IMR-90 (cell line): Measurements from ENCODE around the gene NFATC1. TPM values are rescaled to one million over a fixed set of nuclear protein-coding genes. Genes with fewer than 3 reads are reported as not detected.
"Not testable (repeated sequence)": the region's sequence is repeated elsewhere in the genome, so short reads cannot be mapped to it uniquely, and the experiment has no call there.

Experiments used
- ATAC-seq: fragments of 200-7000 bp; cut with Tn5 transposase; 2 replicates; pipeline ENCODE4 v1.9.1; 2020; ENCODE audit warnings: low read depth, mild to moderate bottlenecking, moderate library complexity
- BruUV-seq: library from RNA; stranded (reverse); fragments of 400-500 nt; replicated peaks from 2 replicates; lab custom pipeline; 2021; lab: Mats Ljungman, UMichigan
- CTCF ChIA-PET: fragments of 300-600 bp; formaldehyde crosslinking; extraction: SDS; loops from one replicate; lab custom pipeline; 2021; ENCODE audit warnings: antibody characterized with exemption; lab: Yijun Ruan, JAX
- POLR2A ChIA-PET: fragments of 300-600 bp; sonication (Branson Sonifier 250); formaldehyde crosslinking; loops from one replicate; lab custom pipeline; 2022; ENCODE audit warnings: antibody characterized with exemption; ENCODE audit not compliant: unreplicated experiment; lab: Charles Lee
- DNase-seq: peaks from one replicate; pipeline ENCODE4 v3.0.0; 2013
- H2AFZ ChIP-seq: replicated peaks from 2 replicates; pipeline ENCODE3; 2013; ENCODE audit warnings: low read length, mild to moderate bottlenecking; ENCODE audit not compliant: poor library complexity
- H2AK5ac ChIP-seq: 2 replicates; pipeline ENCODE4 v1.6.1; 2013; ENCODE audit warnings: low read depth, low read length, inconsistent platforms
- H2AK9ac ChIP-seq: replicated peaks from 2 replicates; pipeline ENCODE3; 2013; ENCODE audit warnings: mild to moderate bottlenecking, low read depth, low read length, moderate library complexity; ENCODE audit not compliant: poor library complexity
- H2BK120ac ChIP-seq: 2 replicates; pipeline ENCODE4 v1.6.1; 2013; ENCODE audit warnings: low read depth, low read length, inconsistent platforms
- H2BK15ac ChIP-seq: 3 replicates; pipeline ENCODE4 v1.6.1; 2013; ENCODE audit warnings: low read depth, low read length, inconsistent platforms
- H2BK20ac ChIP-seq: 2 replicates; pipeline ENCODE4 v1.6.1; 2013; ENCODE audit warnings: low read depth, mild to moderate bottlenecking, inconsistent platforms, low read length, moderate library complexity
- H2BK5ac ChIP-seq: 2 replicates; pipeline ENCODE4 v1.6.1; 2013; ENCODE audit warnings: mild to moderate bottlenecking, low read depth, low read length, inconsistent platforms; ENCODE audit not compliant: poor library complexity, severe bottlenecking
- H3K14ac ChIP-seq: replicated peaks from 2 replicates; pipeline ENCODE4 v1.6.1; 2013; ENCODE audit warnings: low read depth, low read length, inconsistent platforms
- H3K18ac ChIP-seq: 2 replicates; pipeline ENCODE4 v1.6.1; 2013; ENCODE audit warnings: low read depth, low read length, control low read depth
- H3K23ac ChIP-seq: 2 replicates; pipeline ENCODE4 v1.6.1; 2013; ENCODE audit warnings: low read depth, low read length, inconsistent platforms
- H3K27ac ChIP-seq: 2 replicates; pipeline ENCODE4 v1.5.1; 2013; ENCODE audit warnings: mild to moderate bottlenecking, control low read depth, low read length; ENCODE audit not compliant: insufficient read depth
- H3K27me3 ChIP-seq: 2 replicates; pipeline ENCODE4 v1.6.1; 2013; ENCODE audit warnings: low read length; ENCODE audit not compliant: control insufficient read depth, insufficient read depth
- H3K36me3 ChIP-seq: 2 replicates; pipeline ENCODE4 v1.6.1; 2013; ENCODE audit warnings: low read length, mixed read lengths; ENCODE audit not compliant: control insufficient read depth, insufficient read depth
- H3K4ac ChIP-seq: 2 replicates; pipeline ENCODE4 v1.6.1; 2013; ENCODE audit warnings: low read depth, low read length, inconsistent platforms
- H3K4me1 ChIP-seq: 2 replicates; pipeline ENCODE4 v1.6.1; 2013; ENCODE audit warnings: low read length, mixed read lengths; ENCODE audit not compliant: control insufficient read depth, insufficient read depth
- H3K4me2 ChIP-seq: 2 replicates; pipeline ENCODE4 v1.6.1; 2013; ENCODE audit warnings: low read depth, mild to moderate bottlenecking, control low read depth, low read length, moderate library complexity
- H3K4me3 ChIP-seq: 2 replicates; pipeline ENCODE4 v1.5.1; 2013; ENCODE audit warnings: low read depth, mild to moderate bottlenecking, control low read depth, low read length, moderate library complexity; ENCODE audit not compliant: insufficient read depth
- H3K56ac ChIP-seq: 2 replicates; pipeline ENCODE4 v1.6.1; 2013; ENCODE audit warnings: low read length, inconsistent platforms; ENCODE audit not compliant: insufficient read depth; ENCODE audit errors: extremely low read depth
- H3K79me1 ChIP-seq, 2 experiments: 2 replicates each; pipeline ENCODE4 v1.6.1; 2013; ENCODE audit warnings: low read length in 2 of 2, inconsistent platforms in 1 of 2, low read depth in 1 of 2
- H3K9ac ChIP-seq: 2 replicates; pipeline ENCODE4 v1.6.1; 2013; ENCODE audit warnings: low read depth, low read length, control low read depth
- H3K9me1 ChIP-seq: 2 replicates; pipeline ENCODE4 v1.6.1; 2013; ENCODE audit warnings: low read length, inconsistent platforms; ENCODE audit not compliant: insufficient read depth
- H3K9me3 ChIP-seq: 2 replicates; pipeline ENCODE4 v1.6.1; 2013; ENCODE audit warnings: low read length; ENCODE audit not compliant: control insufficient read depth, insufficient read depth
- H4K20me1 ChIP-seq: 2 replicates; pipeline ENCODE4 v1.6.1; 2013; ENCODE audit warnings: low read length, inconsistent platforms; ENCODE audit not compliant: insufficient read depth
- H4K5ac ChIP-seq: 2 replicates; pipeline ENCODE4 v1.6.1; 2013; ENCODE audit warnings: mild to moderate bottlenecking, low read depth, low read length, control low read depth
- H4K8ac ChIP-seq, 2 experiments: 2 replicates each; pipeline ENCODE4 v1.6.1; 2013; ENCODE audit warnings: low read depth in 2 of 2, low read length in 2 of 2, control low read depth in 1 of 2, inconsistent platforms in 1 of 2
- H4K91ac ChIP-seq: 2 replicates; pipeline ENCODE4 v1.6.1; 2013; ENCODE audit warnings: low read depth, low read length, inconsistent platforms; ENCODE audit not compliant: insufficient read depth
- NFE2L2 ChIP-seq: fragments of 150-350 bp; IDR thresholded peaks from 2 replicates; pipeline ENCODE4 v1.6.1; 2016; ENCODE audit warnings: low read depth, mild to moderate bottlenecking, low read length
- SMC3 ChIP-seq: fragments of 150-350 bp; IDR thresholded peaks from 2 replicates; pipeline ENCODE4 v1.6.1; 2016; ENCODE audit warnings: low read depth, mild to moderate bottlenecking, antibody characterized with exemption, low read length, moderate library complexity
- WGBS, 2 experiments: methylation state at CpG; one replicate each; pipeline versions ENCODE4 v1.1.5 to v1.1.7; 2013; ENCODE audit warnings: missing lambda C conversion rate in 2 of 2; ENCODE audit not compliant: insufficient read length in 1 of 2; ENCODE audit errors: extremely low coverage in 2 of 2; 5-methylcytosine and 5-hydroxymethylcytosine counted together
- dilution Hi-C: fragments of 300-500 bp; cut with HindIII; formaldehyde crosslinking; loops from one replicate; pipeline ENCODE4 v1.14.3; 2018; ENCODE audit warnings: low sequenced_read_pairs; ENCODE audit not compliant: unreplicated experiment
- in situ Hi-C: fragments of 300-500 bp; cut with MboI; formaldehyde crosslinking; loops from 3 replicates; pipeline ENCODE4 v1.14.3; 2019; ENCODE audit warnings: low sequenced_read_pairs, inconsistent platforms, mixed read lengths
- intact Hi-C: fragments of 100-400 bp; cut with micrococcal nuclease; formaldehyde crosslinking; loops from 2 replicates; pipeline ENCODE4 v1.10.0; 2022
- polyA plus RNA-seq, 3 experiments: library from polyadenylated mRNA; depleted of rRNA; stranded (reverse); fragments of >200 nt; gene quantifications; 2 replicates each; pipeline ENCODE4 v1.2.3, GENCODE V29; 2012; ENCODE audit warnings: low replicate concordance in 1 of 3
- total RNA-seq: library from RNA; depleted of rRNA; stranded (reverse); fragments of >200 nt; gene quantifications from 2 replicates; pipeline ENCODE4 v1.2.3, GENCODE V29; 2012

The NFATC1 gene
- total and polyA plus RNA-seq, 2 of the 4 experiments (the other 2 are of a cell fraction) = 0.36 to 1.8 TPM

DNA sequence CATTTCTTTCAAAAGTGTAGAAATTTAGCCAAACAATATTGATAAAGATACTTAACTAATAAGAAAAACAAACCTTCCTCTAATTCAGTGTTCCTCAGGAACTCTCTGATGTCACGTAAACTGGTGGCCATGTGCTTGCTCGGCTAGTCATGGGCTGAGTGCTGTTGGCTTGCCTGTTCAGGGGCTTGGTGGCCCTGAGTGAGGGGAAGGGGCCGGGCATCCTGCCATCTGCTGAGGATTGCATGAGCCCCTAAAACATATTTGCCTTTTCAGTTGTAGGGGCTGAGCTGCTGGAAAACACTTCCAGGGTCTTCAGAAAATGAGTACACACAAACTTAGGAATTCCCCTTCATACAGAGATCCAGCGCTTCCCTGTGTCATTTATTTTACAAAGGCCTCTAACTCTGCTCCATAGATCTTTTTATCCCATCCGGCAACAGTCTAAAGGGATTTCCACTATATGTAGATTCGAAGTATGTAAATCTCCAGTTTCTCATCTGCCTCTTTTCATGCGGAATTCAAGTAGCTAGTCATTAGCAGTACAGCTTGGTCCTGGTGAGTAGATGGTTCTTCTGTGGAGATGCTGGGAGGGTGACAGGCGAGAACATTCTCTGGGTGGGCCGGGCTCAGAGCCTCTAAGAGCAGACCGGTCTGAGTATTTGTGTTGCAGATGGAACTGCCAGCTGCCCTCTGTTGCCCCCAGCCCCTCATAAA is 20.1 kb upstream of the NFATC1 start:
- Histone ChIP-seq H2BK5ac (no peak overlapping the region), H3K23ac (no peak overlapping the region), H3K9ac (no peak overlapping the region), H3K14ac (no peak overlapping the region), H3K9me3 (no peaks in the 10 kb centered on the region), H2AK9ac (no peak overlapping the region), H4K5ac (no peak overlapping the region), H3K4me1 (no peaks in the 10 kb centered on the region), H4K8ac (no peak overlapping the region), H3K4me2 (no peak overlapping the region), H3K27me3 (no peaks in the 10 kb centered on the region), H2BK20ac (no peak overlapping the region), H3K27ac (no peak overlapping the region), H3K4me3 (no peak overlapping the region), H4K91ac (no peak overlapping the region), H2AFZ (no peak overlapping the region), H4K20me1 (0 out of 2 replicates have a peak, but pooled peaks cover under 1% of the 10 kb centered on the region), H2BK120ac (no peak overlapping the region), H2BK15ac (no peak overlapping the region), H3K9me1 (no peaks in the 10 kb centered on the region; the same call in 1 of the 2 replicates), H3K4ac (no peak overlapping the region), H3K79me1 (no peaks in the 10 kb centered on the region), H3K36me3 (peaks cover 11% of the 10 kb centered on the region), H2AK5ac (no peak overlapping the region), H3K56ac (no peak overlapping the region), H3K18ac (no peak overlapping the region)
- no CpG with 5 or more reads among the region's 10 CpGs for WGBS, 2 experiments
- in situ Hi-C loops (loop anchor here (5.0 kb wide), 2 partner anchors 157 to 267 kb away; no protein-coding TSS in a partner anchor), intact Hi-C loops (no loop called here), dilution Hi-C loops (no loop called here)
- ChIA-PET CTCF (interaction anchor here (0.6 kb wide), 1 partner anchor 348 kb away, joined by 4 read pairs; no protein-coding TSS in a partner anchor), POLR2A (no interaction called here)
- no peak for ATAC-seq
- no peak for DNase-seq
- TF ChIP-seq SMC3 (no peak), NFE2L2 (no peak)
- BruUV-seq = no TSS peak

- CTCF ChIA-PET = interaction anchor here (0.7 kb wide), 1 partner anchor 302 kb away, joined by 3 read pairs; no protein-coding TSS in a partner anchor
Measured at GRCh38 chr18:79376661-79377060, 19.1 kb upstream of the NFATC1 start.

More at GRCh38 chr18:79376661-79377060, 19.1 kb upstream of the NFATC1 start:
- DNase-seq, H4K5ac ChIP-seq, H3K9me3 ChIP-seq, H3K23ac ChIP-seq, H4K20me1 ChIP-seq, H4K8ac ChIP-seq, H3K56ac ChIP-seq, H2BK5ac ChIP-seq, H2BK15ac ChIP-seq, H4K91ac ChIP-seq, H2AK5ac ChIP-seq, H3K14ac ChIP-seq, H3K4ac ChIP-seq, H3K79me1 ChIP-seq, H3K4me3 ChIP-seq, H3K27ac ChIP-seq, intact Hi-C loops, H3K9ac ChIP-seq, H3K9me1 ChIP-seq, H3K27me3 ChIP-seq, POLR2A ChIA-PET, H2BK20ac ChIP-seq, H3K4me2 ChIP-seq, H2BK120ac ChIP-seq, H3K4me1 ChIP-seq, H2AK9ac ChIP-seq, H2AFZ ChIP-seq, H3K18ac ChIP-seq, BruUV-seq, ATAC-seq, dilution Hi-C loops: not testable (repeated sequence)
- in situ Hi-C loops = loop anchor here (5.0 kb wide), 2 partner anchors 156 to 266 kb away; no protein-coding TSS in a partner anchor
- WGBS, 2 experiments = 100% methylated on average over 3 of the region's 12 CpGs; no CpG with 5 or more reads in 1 of the 2 experiments
- H3K36me3 ChIP-seq = peaks cover 11% of the 10 kb centered on the region
